ENCODE measurements around the gene HPSE2. TPM values are rescaled to one million over a fixed set of nuclear protein-coding genes. Genes with fewer than 3 reads are reported as not detected.

Gene HPSE2
- total RNA-seq, 1 experiment from 2014 or later: 0.05 TPM

DNA sequence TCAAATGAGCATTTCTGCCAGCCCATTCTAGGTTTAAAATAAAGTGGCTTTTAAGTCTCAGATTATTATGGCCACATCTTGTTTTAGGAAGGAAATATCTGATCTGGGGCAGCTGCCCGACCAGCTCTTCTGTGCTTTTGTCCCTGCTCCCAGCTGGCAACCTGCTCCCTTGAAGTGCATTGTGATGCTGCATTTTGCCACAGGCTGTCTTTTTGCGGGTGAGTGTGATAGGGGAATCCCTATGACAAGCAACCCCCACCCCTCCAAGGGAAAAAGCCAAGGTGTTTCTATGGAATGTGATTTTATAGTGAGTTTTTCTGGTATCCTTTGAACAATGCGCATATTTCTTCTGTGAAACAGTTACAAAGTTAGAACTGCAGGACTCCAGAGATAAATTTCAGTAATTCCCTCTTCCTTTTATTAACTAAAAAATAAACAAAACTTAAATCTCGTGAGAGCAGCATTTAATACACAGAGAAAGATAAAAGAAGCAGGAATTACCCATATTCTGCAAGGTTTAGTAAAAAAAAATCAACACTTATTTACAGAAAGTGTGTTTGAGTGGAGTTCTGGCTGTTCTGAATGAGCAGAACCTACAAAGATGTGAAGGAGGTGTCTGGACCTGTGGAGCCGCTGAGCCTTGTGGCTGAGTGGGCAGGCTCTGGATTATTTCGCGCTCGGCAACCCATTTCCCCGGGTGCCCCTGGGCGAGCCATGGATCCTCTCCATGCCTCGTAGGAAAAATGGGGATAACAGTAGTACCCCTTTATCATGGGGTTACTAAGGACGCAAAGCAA lies 778.8 kb downstream of the HPSE2 start:
- Histone ChIP-seq H3K79me2 (ENCODE audit: insufficient read depth, low read length) (no peaks in the 10 kb centered on the region), H4K20me1 (ENCODE audit: insufficient read depth) (no peaks in the 10 kb centered on the region), H3K4me2 (ENCODE audit: low read length) (no peak overlapping the region), H3K9ac (ENCODE audit: low read length) (no peak overlapping the region), H3K9me2 (ENCODE audit: insufficient read depth) (no peaks in the 10 kb centered on the region), H3K4me3 (replicated peaks in 1 of 2; ENCODE audit: low read depth in 1 of 2, low read length in 2 of 2) (no peak overlapping the region), H3K36me3 (ENCODE audit: control insufficient read depth in 1 of 2, insufficient read depth in 2 of 2, low read length in 2 of 2) (no peaks in the 10 kb centered on the region), H3K9me3 (ENCODE audit: control insufficient read depth in 1 of 2, insufficient read depth in 1 of 2, low read depth in 1 of 2, low read length in 2 of 2) (no peaks in the 10 kb centered on the region), H3K27ac (ENCODE audit: low read depth, low read length) (no peak overlapping the region), H3K4me1 (ENCODE audit: control insufficient read depth in 1 of 2, insufficient read depth in 2 of 2, low read length in 2 of 2) (peaks cover 11 to 14% of the 10 kb centered on the region in 2 experiments), H2AFZ (ENCODE audit: low read depth, low read length, poor library complexity, severe bottlenecking) (no peak overlapping the region), H3K27me3 (ENCODE audit: insufficient read depth, low read length) (no peaks in the 10 kb centered on the region; the same call in 1 of the 2 replicates)
- no peak for TF ChIP-seq SP1 (IDR thresholded peaks at IDR 0.05; ENCODE audit: low read depth)
- no peak for TF ChIP-seq YY1 (IDR thresholded peaks at IDR 0.05; ENCODE audit: extremely low read depth, insufficient replicate concordance, low read depth, low read length)
- no peak for TF ChIP-seq SIN3A (IDR thresholded peaks at IDR 0.05; ENCODE audit: low read depth)
- TF ChIP-seq TCF7L2 (IDR thresholded peaks at IDR 0.05; ENCODE audit: borderline replicate concordance, extremely low read depth, insufficient read depth, insufficient read length): no peak
- TF ChIP-seq, protein P1, sequence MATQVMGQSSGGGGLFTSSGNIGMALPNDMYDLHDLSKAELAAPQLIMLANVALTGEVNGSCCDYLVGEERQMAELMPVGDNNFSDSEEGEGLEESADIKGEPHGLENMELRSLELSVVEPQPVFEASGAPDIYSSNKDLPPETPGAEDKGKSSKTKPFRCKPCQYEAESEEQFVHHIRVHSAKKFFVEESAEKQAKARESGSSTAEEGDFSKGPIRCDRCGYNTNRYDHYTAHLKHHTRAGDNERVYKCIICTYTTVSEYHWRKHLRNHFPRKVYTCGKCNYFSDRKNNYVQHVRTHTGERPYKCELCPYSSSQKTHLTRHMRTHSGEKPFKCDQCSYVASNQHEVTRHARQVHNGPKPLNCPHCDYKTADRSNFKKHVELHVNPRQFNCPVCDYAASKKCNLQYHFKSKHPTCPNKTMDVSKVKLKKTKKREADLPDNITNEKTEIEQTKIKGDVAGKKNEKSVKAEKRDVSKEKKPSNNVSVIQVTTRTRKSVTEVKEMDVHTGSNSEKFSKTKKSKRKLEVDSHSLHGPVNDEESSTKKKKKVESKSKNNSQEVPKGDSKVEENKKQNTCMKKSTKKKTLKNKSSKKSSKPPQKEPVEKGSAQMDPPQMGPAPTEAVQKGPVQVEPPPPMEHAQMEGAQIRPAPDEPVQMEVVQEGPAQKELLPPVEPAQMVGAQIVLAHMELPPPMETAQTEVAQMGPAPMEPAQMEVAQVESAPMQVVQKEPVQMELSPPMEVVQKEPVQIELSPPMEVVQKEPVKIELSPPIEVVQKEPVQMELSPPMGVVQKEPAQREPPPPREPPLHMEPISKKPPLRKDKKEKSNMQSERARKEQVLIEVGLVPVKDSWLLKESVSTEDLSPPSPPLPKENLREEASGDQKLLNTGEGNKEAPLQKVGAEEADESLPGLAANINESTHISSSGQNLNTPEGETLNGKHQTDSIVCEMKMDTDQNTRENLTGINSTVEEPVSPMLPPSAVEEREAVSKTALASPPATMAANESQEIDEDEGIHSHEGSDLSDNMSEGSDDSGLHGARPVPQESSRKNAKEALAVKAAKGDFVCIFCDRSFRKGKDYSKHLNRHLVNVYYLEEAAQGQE (IDR thresholded peaks at IDR 0.05; ENCODE audit: low read depth): no peak
- no peak for TF ChIP-seq SRF (IDR thresholded peaks at IDR 0.05; ENCODE audit: low read depth)
- no peak for TF ChIP-seq RAD21 (IDR thresholded peaks at IDR 0.05; ENCODE audit: low read depth)
- no peak for TF ChIP-seq ZNF274 (IDR thresholded peaks at IDR 0.05; ENCODE audit: low read depth, low read length)
- TF ChIP-seq, protein P2, sequence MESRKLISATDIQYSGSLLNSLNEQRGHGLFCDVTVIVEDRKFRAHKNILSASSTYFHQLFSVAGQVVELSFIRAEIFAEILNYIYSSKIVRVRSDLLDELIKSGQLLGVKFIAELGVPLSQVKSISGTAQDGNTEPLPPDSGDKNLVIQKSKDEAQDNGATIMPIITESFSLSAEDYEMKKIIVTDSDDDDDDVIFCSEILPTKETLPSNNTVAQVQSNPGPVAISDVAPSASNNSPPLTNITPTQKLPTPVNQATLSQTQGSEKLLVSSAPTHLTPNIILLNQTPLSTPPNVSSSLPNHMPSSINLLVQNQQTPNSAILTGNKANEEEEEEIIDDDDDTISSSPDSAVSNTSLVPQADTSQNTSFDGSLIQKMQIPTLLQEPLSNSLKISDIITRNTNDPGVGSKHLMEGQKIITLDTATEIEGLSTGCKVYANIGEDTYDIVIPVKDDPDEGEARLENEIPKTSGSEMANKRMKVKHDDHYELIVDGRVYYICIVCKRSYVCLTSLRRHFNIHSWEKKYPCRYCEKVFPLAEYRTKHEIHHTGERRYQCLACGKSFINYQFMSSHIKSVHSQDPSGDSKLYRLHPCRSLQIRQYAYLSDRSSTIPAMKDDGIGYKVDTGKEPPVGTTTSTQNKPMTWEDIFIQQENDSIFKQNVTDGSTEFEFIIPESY (IDR thresholded peaks at IDR 0.05; ENCODE audit: extremely low read depth, insufficient replicate concordance, low read length): no peak
- TF ChIP-seq FOSL1 (IDR thresholded peaks at IDR 0.05; ENCODE audit: low read depth): no peak
- CTCF ChIA-PET: interaction anchor here (0.9 kb wide), 1 partner anchor 820 kb away, joined by 4 read pairs; no protein-coding TSS in a partner anchor
- POLR2A ChIA-PET: no interaction called here
- intact Hi-C loops (cut with micrococcal nuclease): no loop called here
- no peak for DNase-seq (ENCODE audit: low read depth, low spot score)
- ATAC-seq: no peak
- RAD21 ChIA-PET (ENCODE audit: low non-redundant PET in 1 of 2, low total read pairs in 2 of 2, uncharacterized antibody in 2 of 2, unreplicated experiment in 2 of 2): no interaction called here
- no TSS peak for BruUV-seq (replicated peaks)

All from HCT116 (cell line).